HepG2 (cell line): ENCODE results near the gene SYMPK. TPM values are rescaled to one million over a fixed set of nuclear protein-coding genes. Genes with fewer than 3 reads are reported as not detected.

ENCODE experiments used
- ATF7-NPFF ChIP-seq: sonication (generic); formaldehyde crosslinking; IDR thresholded peaks from 2 replicates; pipeline ENCODE4 v1.8.1; 2023; ENCODE audit warnings: mild to moderate bottlenecking, low read depth, missing genetic modification reagents, moderate library complexity
- IRX3 ChIP-seq: sonication (generic); formaldehyde crosslinking; IDR thresholded peaks from 2 replicates; pipeline ENCODE4 v1.8.1; 2023; ENCODE audit warnings: mild to moderate bottlenecking, low read depth, missing genetic modification reagents, borderline replicate concordance
- KDM5B ChIP-seq: sonication (generic); formaldehyde crosslinking; IDR thresholded peaks from 2 replicates; pipeline ENCODE4 v1.4.0; 2020; ENCODE audit warnings: missing genetic modification reagents, mild to moderate bottlenecking, borderline replicate concordance
- KLF6 ChIP-seq: IDR thresholded peaks from 2 replicates; pipeline ENCODE4 v1.8.0; 2016; ENCODE audit warnings: missing biosample characterization, missing genetic modification reagents
- LBX2 ChIP-seq: sonication (generic); formaldehyde crosslinking; IDR thresholded peaks from 2 replicates; pipeline ENCODE4 v1.5.0; 2020; ENCODE audit warnings: missing genetic modification reagents, mild to moderate bottlenecking, borderline replicate concordance
- MATR3 ChIP-seq: sonication (generic); formaldehyde crosslinking; IDR thresholded peaks from 2 replicates; pipeline ENCODE4 v1.4.0; 2020; ENCODE audit warnings: missing genetic modification reagents
- MIER3 ChIP-seq: IDR thresholded peaks from 2 replicates; pipeline ENCODE4 v1.6.1; 2016; ENCODE audit warnings: missing compliant biosample characterization, borderline replicate concordance
- PLSCR1 ChIP-seq: sonication (generic); formaldehyde crosslinking; IDR thresholded peaks from 2 replicates; pipeline ENCODE4 v1.5.0; 2020; ENCODE audit warnings: missing genetic modification reagents, mild to moderate bottlenecking, borderline replicate concordance
- PPARG ChIP-seq: conservative IDR thresholded peaks from 2 replicates; pipeline ENCODE4 v1.6.1; 2016; ENCODE audit warnings: missing biosample characterization, missing genetic modification reagents
- SALL1 ChIP-seq: sonication (generic); formaldehyde crosslinking; IDR thresholded peaks from 2 replicates; pipeline ENCODE4 v1.8.0; 2022; ENCODE audit warnings: mild to moderate bottlenecking, missing genetic modification reagents
- SATB2 ChIP-seq: sonication (generic); formaldehyde crosslinking; IDR thresholded peaks from 2 replicates; pipeline ENCODE4 v1.5.0; 2020; ENCODE audit warnings: missing genetic modification reagents
- TAF1 ChIP-seq: sonication (generic); formaldehyde crosslinking; IDR thresholded peaks from 2 replicates; pipeline ENCODE4 v1.4.0; 2020; ENCODE audit warnings: missing genetic modification reagents
- THYN1 ChIP-seq: sonication (generic); formaldehyde crosslinking; IDR thresholded peaks from 2 replicates; pipeline ENCODE4 v1.8.1; 2023; ENCODE audit warnings: low read depth, mild to moderate bottlenecking, moderate library complexity, missing genetic modification reagents, borderline replicate concordance
- WIZ ChIP-seq: sonication (generic); formaldehyde crosslinking; IDR thresholded peaks from 2 replicates; pipeline ENCODE4 v1.5.1; 2020; ENCODE audit warnings: mild to moderate bottlenecking, missing genetic modification reagents
- ZBED4 ChIP-seq: sonication (generic); formaldehyde crosslinking; IDR thresholded peaks from 2 replicates; pipeline ENCODE4 v1.4.0; 2020; ENCODE audit warnings: missing genetic modification reagents, borderline replicate concordance
- ZBTB8A ChIP-seq: sonication (generic); formaldehyde crosslinking; IDR thresholded peaks from 2 replicates; pipeline ENCODE4 v1.4.0; 2020; ENCODE audit warnings: mild to moderate bottlenecking, low read depth, missing genetic modification reagents, borderline replicate concordance
- ZFP41 ChIP-seq: sonication (generic); formaldehyde crosslinking; IDR thresholded peaks from 2 replicates; pipeline ENCODE4 v1.4.0; 2020; ENCODE audit warnings: mild to moderate bottlenecking, missing genetic modification reagents, borderline replicate concordance
- ZFP82 ChIP-seq: sonication (generic); formaldehyde crosslinking; IDR thresholded peaks from 2 replicates; pipeline ENCODE4 v1.5.1; 2020; ENCODE audit warnings: mild to moderate bottlenecking, missing genetic modification reagents, borderline replicate concordance
- ZNF274 ChIP-seq: sonication (generic); formaldehyde crosslinking; IDR thresholded peaks from 2 replicates; pipeline ENCODE4 v1.5.1; 2020; ENCODE audit warnings: mild to moderate bottlenecking, missing genetic modification reagents
- ZNF598 ChIP-seq: sonication (generic); formaldehyde crosslinking; IDR thresholded peaks from 2 replicates; pipeline ENCODE4 v1.5.1; 2020; ENCODE audit warnings: mild to moderate bottlenecking, missing genetic modification reagents, borderline replicate concordance
- ZNF639 ChIP-seq: conservative IDR thresholded peaks from 2 replicates; pipeline ENCODE4 v1.6.1; 2018; ENCODE audit warnings: missing genetic modification reagents
- ZNF749 ChIP-seq: sonication (generic); formaldehyde crosslinking; IDR thresholded peaks from 2 replicates; pipeline ENCODE4 v1.8.0; 2022; ENCODE audit warnings: mild to moderate bottlenecking, missing genetic modification reagents, moderate library complexity, borderline replicate concordance
- polyA plus RNA-seq, 8 experiments: library from polyadenylated mRNA; depleted of rRNA in 3 of 8; stranded (reverse) in 7 of 8; unstranded in 1 of 8; fragments of >200 nt; fragmentation: Illumina TruSeq in 4 of 8; extraction: Trizol in 4 of 8; gene quantifications; 2 replicates each; pipeline versions ENCODE4 v1.2.1 to v1.2.3, GENCODE V29; 2011 to 2016; ENCODE audit warnings: low read depth in 4 of 8, missing spikeins in 1 of 8, mixed read lengths in 1 of 8; ENCODE audit not compliant: insufficient read depth in 1 of 8
- total RNA-seq, 5 experiments: library from RNA; depleted of rRNA; stranded (reverse); fragments of >200 nt; fragmentation: Illumina TruSeq; extraction: Trizol; gene quantifications; 2 replicates each; pipeline ENCODE4 v1.2.3, GENCODE V29; 2016; ENCODE audit warnings: low read depth in 1 of 5

Gene SYMPK
- total and polyA plus RNA-seq, 2 of the 13 experiments (the other 11 are each of a cell fraction or from before 2014, with no cell fraction given), result 21.9 to 55.7 TPM

GRCh38 chr19:45886427-45887199, 23.7 kb upstream of the SYMPK start (continued):
- no peak for TF ChIP-seq ZBED4 (CRISPR knock-in tag)
- no peak for TF ChIP-seq ZNF598
- TF ChIP-seq KDM5B (CRISPR knock-in tag), result no peak
- TF ChIP-seq SALL1 (CRISPR knock-in tag), result peak; percentile 49
- peak; percentile 68; the same call in 1 of the 2 replicates for TF ChIP-seq ZNF639
- no peak for TF ChIP-seq LBX2 (CRISPR knock-in tag)
- TF ChIP-seq MATR3 (CRISPR knock-in tag), result no peak
- TF ChIP-seq SATB2 (CRISPR knock-in tag), result no peak
- no peak; the same call in 1 of the 2 replicates for TF ChIP-seq IRX3 (CRISPR knock-in tag)
- peak; percentile 35; the same call in 1 of the 2 replicates for TF ChIP-seq PPARG (CRISPR knock-in tag)
- TF ChIP-seq ATF7-NPFF, result peak; percentile 13; the same call in 1 of the 2 replicates
- no peak for TF ChIP-seq PLSCR1 (CRISPR knock-in tag)
- TF ChIP-seq MIER3, result peak; percentile 82; the same call in 1 of the 2 replicates
- TF ChIP-seq ZFP41 (CRISPR knock-in tag), result no peak; the same call in 1 of the 2 replicates
- no peak for TF ChIP-seq ZFP82
- TF ChIP-seq ZNF749 (CRISPR knock-in tag), result no peak
- no peak for TF ChIP-seq THYN1 (CRISPR knock-in tag)
- no peak for TF ChIP-seq ZBTB8A (CRISPR knock-in tag)
- TF ChIP-seq KLF6 (CRISPR knock-in tag), result peak; percentile 51; the same call in 1 of the 2 replicates
- 0 out of 2 replicates have a peak, but pooled peaks have one; percentile 41 for TF ChIP-seq ZNF274 (CRISPR knock-in tag)
- peak; percentile 48 for TF ChIP-seq TAF1 (CRISPR knock-in tag)
- no peak for TF ChIP-seq WIZ
